Endothelial cell of umbilical vein (primary cell): ENCODE measurements around the gene ACSS2. TPM values are rescaled to one million over a fixed set of nuclear protein-coding genes. Genes with fewer than 3 reads are reported as not detected.

Source experiments
- BruUV-seq: library from RNA; stranded (reverse); fragments of 400-500 nt; replicated peaks from 2 replicates; lab custom pipeline; 2021; lab: Mats Ljungman, UMichigan
- CTCF ChIA-PET: fragments of 300-600, 350-600 bp; sonication (Branson Sonifier 250); formaldehyde crosslinking; loops from one replicate; lab custom pipeline; 2021; ENCODE audit warnings: antibody characterized with exemption, inconsistent platforms; lab: Charles Lee
- POLR2A ChIA-PET: fragments of 300-600, 350-600 bp; sonication (Branson Sonifier 250); formaldehyde crosslinking; loops from one replicate; lab custom pipeline; 2021; ENCODE audit warnings: antibody characterized with exemption, inconsistent platforms; lab: Charles Lee
- DNase-seq: peaks from one replicate; pipeline ENCODE4 v3.0.0-alpha.2; 2011; ENCODE audit warnings: low read depth, low spot score
- FAIRE-seq: peaks from 2 replicates; lab custom pipeline; 2011; peaks lifted over from hg19 to GRCh38; lab: Jason Lieb, UNC
- H2AFZ ChIP-seq: 2 replicates; pipeline ENCODE4 v1.6.0; 2012; ENCODE audit warnings: low read depth, low read length, control low read depth, inconsistent platforms
- H3K27ac ChIP-seq: 2 replicates; pipeline ENCODE4 v1.5.1; 2011; ENCODE audit warnings: low read depth, mild to moderate bottlenecking, control low read depth, low read length, moderate library complexity; ENCODE audit not compliant: insufficient read depth
- H3K27me3 ChIP-seq, 2 experiments: 2 replicates each; pipeline versions ENCODE4 v1.6.0 to v1.6.1; 2011; ENCODE audit warnings: low read length in 2 of 2, mixed read lengths in 1 of 2; ENCODE audit not compliant: control insufficient read depth in 2 of 2, insufficient read depth in 2 of 2
- H3K36me3 ChIP-seq, 2 experiments: 2 replicates in 1 of 2; 3 replicates in 1 of 2; pipeline ENCODE4 v1.5.1; 2011; ENCODE audit warnings: low read length in 2 of 2, mild to moderate bottlenecking in 1 of 2, moderate library complexity in 1 of 2; ENCODE audit not compliant: control insufficient read depth in 2 of 2, insufficient read depth in 2 of 2; ENCODE audit errors: extremely low read depth in 1 of 2
- H3K4me1 ChIP-seq: 3 replicates; pipeline ENCODE4 v1.5.1; 2011; ENCODE audit warnings: mild to moderate bottlenecking, low read length; ENCODE audit not compliant: control insufficient read depth, insufficient read depth; ENCODE audit errors: extremely low read depth
- H3K4me2 ChIP-seq: 2 replicates; pipeline ENCODE4 v1.6.1; 2011; ENCODE audit warnings: low read length, control low read depth, mixed read lengths; ENCODE audit not compliant: insufficient read depth
- H3K4me3 ChIP-seq, 3 experiments: fragments of 200-600 bp in 1 of 3; sonication (generic), shearing (Covaris generic) in 1 of 3; replicated peaks in 1 of 3; 2 replicates each; pipeline ENCODE4 v1.5.1; 2011 to 2016; ENCODE audit warnings: control low read depth in 3 of 3, low read length in 3 of 3, mild to moderate bottlenecking in 2 of 3, inconsistent platforms in 1 of 3, low read depth in 1 of 3, moderate library complexity in 1 of 3; ENCODE audit not compliant: insufficient read depth in 1 of 3
- H3K79me2 ChIP-seq: 2 replicates; pipeline ENCODE4 v1.6.0; 2012; ENCODE audit warnings: low read length, inconsistent platforms; ENCODE audit not compliant: control insufficient read depth, insufficient read depth
- H3K9ac ChIP-seq: replicated peaks from 2 replicates; pipeline ENCODE3; 2011; ENCODE audit warnings: low read length, control low read depth; ENCODE audit not compliant: insufficient read depth; ENCODE audit errors: extremely low read depth
- H3K9me1 ChIP-seq: replicated peaks from 3 replicates; pipeline ENCODE4 v1.6.0; 2011; ENCODE audit warnings: mild to moderate bottlenecking, low read length; ENCODE audit not compliant: control insufficient read depth, insufficient read depth; ENCODE audit errors: extremely low read depth
- H3K9me3 ChIP-seq: replicated peaks from 2 replicates; pipeline ENCODE4 v1.5.1; 2012; ENCODE audit warnings: low read length, inconsistent platforms; ENCODE audit not compliant: control insufficient read depth, insufficient read depth
- H4K20me1 ChIP-seq: replicated peaks from 2 replicates; pipeline ENCODE3; 2011; ENCODE audit warnings: mild to moderate bottlenecking, low read length; ENCODE audit not compliant: control insufficient read depth, insufficient read depth; ENCODE audit errors: extremely low read depth
- CTCF ChIP-seq, 2 donors: IDR thresholded peaks; 1 replicate in 1 of 2; 2 replicates in 1 of 2; pipeline ENCODE4 v1.5.1; 2011; ENCODE audit warnings: low read length in 2 of 2, mild to moderate bottlenecking in 2 of 2, moderate library complexity in 2 of 2, control low read depth in 1 of 2, inconsistent platforms in 1 of 2, low read depth in 1 of 2; ENCODE audit not compliant: insufficient read depth in 1 of 2; ENCODE audit errors: extremely low read depth in 1 of 2
- EZH2 ChIP-seq: IDR thresholded peaks from 2 replicates; pipeline ENCODE4 v1.6.1; 2012; ENCODE audit warnings: borderline replicate concordance, low read depth, mild to moderate bottlenecking, moderate library complexity, low read length, inconsistent platforms; ENCODE audit not compliant: severe bottlenecking
- FOS ChIP-seq: IDR thresholded peaks from 2 replicates; pipeline ENCODE4 v1.6.1; 2011; ENCODE audit warnings: mild to moderate bottlenecking, low read length, moderate library complexity, borderline replicate concordance; ENCODE audit not compliant: insufficient read depth
- GATA2 ChIP-seq: IDR thresholded peaks from 2 replicates; pipeline ENCODE4 v1.7.0; 2011; ENCODE audit warnings: low read depth, mild to moderate bottlenecking, moderate library complexity, mixed read lengths, low read length; ENCODE audit not compliant: insufficient read length, insufficient read depth
- JUN ChIP-seq: IDR thresholded peaks from 2 replicates; pipeline ENCODE4 v1.6.1; 2011; ENCODE audit warnings: borderline replicate concordance, low read depth; ENCODE audit not compliant: insufficient read length, insufficient read depth
- MAX ChIP-seq: IDR thresholded peaks from 2 replicates; pipeline ENCODE4 v1.6.1; 2011; ENCODE audit not compliant: insufficient read depth, insufficient read length
- MYC ChIP-seq: IDR thresholded peaks from one replicate; pipeline ENCODE4 v1.6.1; 2011; ENCODE audit warnings: mild to moderate bottlenecking, low read depth, low read length
- POLR2A ChIP-seq: IDR thresholded peaks from 2 replicates; pipeline ENCODE4 v1.6.1; 2012; ENCODE audit warnings: low read depth, mild to moderate bottlenecking, control low read depth, low read length
- POLR2AphosphoS5 ChIP-seq: IDR thresholded peaks from 2 replicates; pipeline ENCODE4 v1.6.1; 2012; ENCODE audit warnings: low read depth, mild to moderate bottlenecking, control low read depth, low read length, moderate library complexity; ENCODE audit not compliant: insufficient read depth
- dilution Hi-C: fragments of 300-500 bp; cut with MboI; formaldehyde crosslinking; loops from one replicate; pipeline ENCODE4 v1.15.0; 2019; ENCODE audit warnings: low sequenced_read_pairs; ENCODE audit not compliant: extremely low pct_ligation_motif_present
- intact Hi-C: fragments of 100-400 bp; cut with micrococcal nuclease; formaldehyde crosslinking; loops from one replicate; pipeline ENCODE4 v1.10.0; 2022
- polyA plus RNA-seq, 4 experiments: library from polyadenylated mRNA; depleted of rRNA in 3 of 4; stranded (reverse) in 3 of 4; unstranded in 1 of 4; fragments of >200 nt; gene quantifications; 2 replicates each; pipeline versions ENCODE4 v1.2.1 to v1.2.3, GENCODE V29; 2011 to 2012; ENCODE audit warnings: missing spikeins in 1 of 4
- total RNA-seq: library from RNA; stranded (reverse); gene quantifications from 2 replicates; pipeline ENCODE4 v1.2.3, GENCODE V29; 2021

The ACSS2 gene
- total and polyA plus RNA-seq, 2 donors (not counting 3 experiments of a cell fraction or from before 2014, with no cell fraction given) = 40.7 to 42.3 TPM

GRCh38 chr20:34928411-34928810 lies 52.0 kb downstream of the ACSS2 start:
- Histone ChIP-seq H4K20me1 (no peaks in the 10 kb centered on the region), H3K9ac (no peak overlapping the region), H3K4me3 (no peak overlapping the region), H3K4me1 (no peaks in the 10 kb centered on the region), H3K9me1 (no peaks in the 10 kb centered on the region), H3K79me2 (no peaks in the 10 kb centered on the region), H3K4me2 (no peak overlapping the region), H3K27me3 (no peaks in the 10 kb centered on the region), H3K36me3 (peaks cover 17 to 20% of the 10 kb centered on the region in 2 experiments), H3K9me3 (no peaks in the 10 kb centered on the region), H3K27ac (no peak overlapping the region), H2AFZ (no peak overlapping the region)
- FAIRE-seq (no peak), DNase-seq (no peak)
- dilution Hi-C loops (no loop called here), intact Hi-C loops (no loop called here)
- TF ChIP-seq MYC = no peak
- TF ChIP-seq EZH2 = no peak
- no peak for TF ChIP-seq JUN
- no peak for TF ChIP-seq GATA2
- no peak for TF ChIP-seq POLR2AphosphoS5
- TF ChIP-seq FOS = no peak
- TF ChIP-seq CTCF (IDR thresholded peaks at IDR 0.05; ENCODE audit: extremely low read depth in 1 of 2, insufficient read depth in 1 of 2, low read depth in 1 of 2, low read length in 2 of 2) = no peak
- TF ChIP-seq MAX = no peak
- TF ChIP-seq POLR2A = no peak
- ChIA-PET CTCF (no interaction called here), POLR2A (no interaction called here)
- TSS peak; percentile 50 for BruUV-seq
